Liver (tissue), 2 donors: ENCODE data around the gene CLEC5A.

Source experiments
- MAX ChIP-seq: IDR thresholded peaks from 2 replicates; pipeline ENCODE4 v1.6.1; 2016; ENCODE audit warnings: antibody characterized with exemption
- REST ChIP-seq: IDR thresholded peaks from 2 replicates; pipeline ENCODE4 v1.6.1; 2016; ENCODE audit warnings: antibody characterized with exemption, mild to moderate bottlenecking
- TF ChIP-seq, protein P1 (sequence below): fragments of 150-350 bp; IDR thresholded peaks from 2 replicates; pipeline ENCODE4 v1.5.1; 2017; ENCODE audit warnings: improper control_type of control experiment, low read depth, low read length; ENCODE audit not compliant: missing input control
- donor health status: healthy.

GRCh38 chr7:141915565-141915964, 31.2 kb downstream of the CLEC5A start:
- TF ChIP-seq REST: no peak
- TF ChIP-seq, protein P1, sequence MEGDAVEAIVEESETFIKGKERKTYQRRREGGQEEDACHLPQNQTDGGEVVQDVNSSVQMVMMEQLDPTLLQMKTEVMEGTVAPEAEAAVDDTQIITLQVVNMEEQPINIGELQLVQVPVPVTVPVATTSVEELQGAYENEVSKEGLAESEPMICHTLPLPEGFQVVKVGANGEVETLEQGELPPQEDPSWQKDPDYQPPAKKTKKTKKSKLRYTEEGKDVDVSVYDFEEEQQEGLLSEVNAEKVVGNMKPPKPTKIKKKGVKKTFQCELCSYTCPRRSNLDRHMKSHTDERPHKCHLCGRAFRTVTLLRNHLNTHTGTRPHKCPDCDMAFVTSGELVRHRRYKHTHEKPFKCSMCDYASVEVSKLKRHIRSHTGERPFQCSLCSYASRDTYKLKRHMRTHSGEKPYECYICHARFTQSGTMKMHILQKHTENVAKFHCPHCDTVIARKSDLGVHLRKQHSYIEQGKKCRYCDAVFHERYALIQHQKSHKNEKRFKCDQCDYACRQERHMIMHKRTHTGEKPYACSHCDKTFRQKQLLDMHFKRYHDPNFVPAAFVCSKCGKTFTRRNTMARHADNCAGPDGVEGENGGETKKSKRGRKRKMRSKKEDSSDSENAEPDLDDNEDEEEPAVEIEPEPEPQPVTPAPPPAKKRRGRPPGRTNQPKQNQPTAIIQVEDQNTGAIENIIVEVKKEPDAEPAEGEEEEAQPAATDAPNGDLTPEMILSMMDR: no peak
- no peak for TF ChIP-seq MAX
